ENCODE results near the gene CUL1. TPM values are rescaled to one million over a fixed set of nuclear protein-coding genes. Genes with fewer than 3 reads are reported as not detected.

Gene CUL1
- total RNA-seq, 4 donors from 2014 or later, result 24.5 to 56.6 (median 45.9) TPM

DNA sequence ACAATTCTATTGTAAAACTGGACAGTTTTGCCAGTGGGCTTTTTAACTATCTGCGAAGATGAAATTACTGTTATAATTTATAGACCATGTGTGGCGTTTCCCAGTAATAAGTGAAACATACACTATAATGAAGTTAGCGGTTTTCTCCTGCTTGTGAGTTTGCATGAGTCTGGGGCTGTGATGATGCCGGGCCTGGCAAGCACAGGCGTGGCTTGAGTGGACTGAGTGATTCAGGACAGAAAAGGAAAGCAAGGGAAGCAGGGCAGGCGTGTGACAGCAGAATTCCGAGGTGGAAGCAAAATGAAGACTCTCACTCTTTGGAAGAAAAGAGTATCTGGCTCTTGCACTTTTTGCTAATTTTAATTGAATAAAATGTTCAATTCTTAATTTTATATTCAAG lies 90.5 kb downstream of the CUL1 start:
- Histone ChIP-seq H3K9me3 (no peaks in the 10 kb centered on the region), H3K4me1 (peaks cover 0 to 9% (median 4%) of the 10 kb centered on the region in 3 donors), H3K27me3 (no peaks in the 10 kb centered on the region), H3K4me3 (no peak overlapping the region), H3K36me3 (peaks cover 6 to 94% (median 44%) of the 10 kb centered on the region in 3 donors), H3K27ac (no peak overlapping the region)
- TF ChIP-seq, protein P1, sequence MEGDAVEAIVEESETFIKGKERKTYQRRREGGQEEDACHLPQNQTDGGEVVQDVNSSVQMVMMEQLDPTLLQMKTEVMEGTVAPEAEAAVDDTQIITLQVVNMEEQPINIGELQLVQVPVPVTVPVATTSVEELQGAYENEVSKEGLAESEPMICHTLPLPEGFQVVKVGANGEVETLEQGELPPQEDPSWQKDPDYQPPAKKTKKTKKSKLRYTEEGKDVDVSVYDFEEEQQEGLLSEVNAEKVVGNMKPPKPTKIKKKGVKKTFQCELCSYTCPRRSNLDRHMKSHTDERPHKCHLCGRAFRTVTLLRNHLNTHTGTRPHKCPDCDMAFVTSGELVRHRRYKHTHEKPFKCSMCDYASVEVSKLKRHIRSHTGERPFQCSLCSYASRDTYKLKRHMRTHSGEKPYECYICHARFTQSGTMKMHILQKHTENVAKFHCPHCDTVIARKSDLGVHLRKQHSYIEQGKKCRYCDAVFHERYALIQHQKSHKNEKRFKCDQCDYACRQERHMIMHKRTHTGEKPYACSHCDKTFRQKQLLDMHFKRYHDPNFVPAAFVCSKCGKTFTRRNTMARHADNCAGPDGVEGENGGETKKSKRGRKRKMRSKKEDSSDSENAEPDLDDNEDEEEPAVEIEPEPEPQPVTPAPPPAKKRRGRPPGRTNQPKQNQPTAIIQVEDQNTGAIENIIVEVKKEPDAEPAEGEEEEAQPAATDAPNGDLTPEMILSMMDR (IDR thresholded peaks at IDR 0.05), result no peak
- TF ChIP-seq POLR2A (IDR thresholded peaks at IDR 0.05), result no peak
- intact Hi-C loops (cut with DNase I), result no loop called here
- WGBS, 2 donors, result 87 to 89% methylated on average over 7 of the region's 7 CpGs
- no peak for DNase-seq

DNA sequence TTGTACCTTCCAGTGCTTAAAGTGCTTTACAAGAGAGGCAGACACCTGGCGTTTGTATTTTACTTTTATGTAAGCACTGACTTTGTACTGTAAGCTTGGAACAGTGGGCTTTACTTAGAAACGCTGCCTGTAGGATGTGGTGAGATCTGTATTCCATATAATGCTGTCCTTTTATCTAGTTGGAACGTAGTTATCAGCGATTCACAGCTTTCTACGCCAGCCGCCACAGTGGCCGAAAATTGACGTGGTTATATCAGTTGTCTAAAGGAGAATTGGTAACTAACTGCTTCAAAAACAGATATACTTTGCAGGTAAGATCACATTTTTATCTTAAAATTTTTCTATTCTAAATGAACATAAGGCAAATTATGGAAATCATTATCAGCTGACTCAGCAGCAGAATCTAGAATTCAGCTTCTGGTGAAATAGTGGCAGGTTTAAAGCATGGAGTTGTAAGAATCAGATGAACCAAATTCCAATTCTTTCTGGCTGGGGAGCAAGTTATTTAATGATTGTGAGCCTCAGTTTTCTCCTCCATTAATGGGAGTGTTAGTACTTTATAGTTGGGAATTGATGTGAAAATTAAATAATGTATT lies 91.5 kb downstream of the CUL1 start:
- WGBS, 2 donors, result 88 to 93% methylated on average over 8 of the region's 8 CpGs
- H3K4me1 ChIP-seq, result peaks cover 0 to under 1% (median 0%) of the 10 kb centered on the region in 3 donors
- H3K4me3 ChIP-seq, result no peak overlapping the region
- no peaks in the 10 kb centered on the region for H3K9me3 ChIP-seq
- TF ChIP-seq, protein P1 (IDR thresholded peaks at IDR 0.05), result no peak
- no peak for TF ChIP-seq POLR2A (IDR thresholded peaks at IDR 0.05)
- DNase-seq, result no peak
- peaks cover 6 to 100% (median 52%) of the 10 kb centered on the region in 3 donors for H3K36me3 ChIP-seq
- intact Hi-C loops (cut with DNase I), result no loop called here
- no peak overlapping the region for H3K27ac ChIP-seq
- H3K27me3 ChIP-seq, result no peaks in the 10 kb centered on the region

DNA sequence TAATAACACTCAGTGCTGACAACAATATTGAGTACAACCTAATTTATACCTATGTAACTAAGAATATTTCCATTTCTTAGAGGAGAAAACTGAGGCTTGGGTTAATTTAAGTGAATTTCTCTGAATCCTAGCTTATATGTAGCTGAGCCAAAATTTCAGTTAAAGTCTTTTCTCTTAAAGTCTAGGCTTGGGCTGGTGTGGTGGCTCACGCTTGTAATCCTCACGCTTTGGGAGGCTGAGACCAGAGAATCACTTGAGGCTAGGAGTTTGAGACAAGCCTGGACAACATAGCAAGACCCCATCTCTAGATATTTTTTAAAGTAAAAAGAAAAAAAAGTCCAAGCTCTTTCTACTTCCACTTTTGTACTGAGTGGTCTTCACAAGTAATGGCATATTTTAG lies 92.1 kb downstream of the CUL1 start:
- intact Hi-C loops (cut with DNase I), result no loop called here
- WGBS, 2 donors, result 94 to 100% methylated on average over 2 of the region's 2 CpGs
- Histone ChIP-seq H3K27ac (no peak overlapping the region), H3K27me3 (no peaks in the 10 kb centered on the region), H3K36me3 (peaks cover 6 to 100% (median 47%) of the 10 kb centered on the region in 3 donors), H3K4me1 (no peaks in the 10 kb centered on the region), H3K4me3 (no peak overlapping the region), H3K9me3 (no peaks in the 10 kb centered on the region)
- TF ChIP-seq, protein P1 (IDR thresholded peaks at IDR 0.05), result no peak
- no peak for TF ChIP-seq POLR2A (IDR thresholded peaks at IDR 0.05)
- no peak for DNase-seq

DNA sequence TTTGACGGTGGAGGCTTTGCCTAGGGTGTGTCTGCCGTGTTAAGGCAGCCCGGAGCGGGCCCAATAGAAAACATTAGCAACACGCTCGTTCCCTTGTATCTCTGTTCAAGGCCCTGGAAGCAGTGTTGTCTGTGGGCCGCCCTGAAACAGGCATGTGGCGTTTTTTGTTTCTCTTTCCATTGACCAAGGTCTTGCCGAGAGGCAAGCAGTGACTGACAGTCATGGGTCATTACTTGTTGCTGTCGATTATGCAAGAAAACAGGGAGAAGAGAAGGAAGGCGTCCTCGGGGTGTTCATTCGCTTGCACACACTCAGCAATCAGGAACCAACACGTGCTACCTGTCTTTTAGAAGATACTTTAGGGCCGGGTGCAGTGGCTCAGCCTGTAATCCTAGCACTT lies 92.8 kb downstream of the CUL1 start:
- Histone ChIP-seq H3K4me3 (no peak overlapping the region), H3K9me3 (no peaks in the 10 kb centered on the region), H3K4me1 (no peaks in the 10 kb centered on the region), H3K27me3 (no peaks in the 10 kb centered on the region), H3K27ac (no peak overlapping the region), H3K36me3 (peaks cover 6 to 99% (median 46%) of the 10 kb centered on the region in 3 donors)
- intact Hi-C loops (cut with DNase I), result no loop called here
- DNase-seq, result no peak
- TF ChIP-seq POLR2A (IDR thresholded peaks at IDR 0.05), result no peak
- TF ChIP-seq, protein P1 (IDR thresholded peaks at IDR 0.05), result no peak
- 84 to 97% methylated on average over 4 to 15 of the region's 15 CpGs for WGBS, 2 donors

DNA sequence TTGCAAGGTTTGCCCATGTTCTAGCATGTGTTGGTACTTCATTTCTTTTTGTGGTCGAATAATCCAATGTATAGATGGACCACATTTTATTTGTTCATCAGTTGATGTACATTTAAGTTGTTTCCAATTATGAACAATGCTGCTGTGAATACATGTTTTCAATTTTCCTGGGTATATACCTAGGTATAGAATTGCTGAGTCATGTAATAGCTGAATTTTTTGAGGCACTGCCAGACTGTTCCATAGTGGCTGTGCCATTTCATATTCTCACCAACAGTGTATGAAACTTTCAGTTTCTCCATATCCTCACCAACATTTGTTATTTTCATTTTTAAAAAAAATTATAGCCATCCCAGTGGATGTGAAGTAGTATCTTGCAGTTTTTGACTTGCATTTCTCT lies 94.9 kb downstream of the CUL1 start:
- DNase-seq, result no peak
- H3K27me3 ChIP-seq, result no peaks in the 10 kb centered on the region
- no peak overlapping the region for H3K4me3 ChIP-seq
- 100% methylated on average over 1 of the region's 1 CpG for WGBS, 2 donors
- no peak for TF ChIP-seq POLR2A (IDR thresholded peaks at IDR 0.05)
- TF ChIP-seq, protein P1 (IDR thresholded peaks at IDR 0.05), result no peak
- intact Hi-C loops (cut with DNase I), result no loop called here
- H3K9me3 ChIP-seq, result no peaks in the 10 kb centered on the region
- peaks cover 3 to 99% (median 45%) of the 10 kb centered on the region in 3 donors for H3K36me3 ChIP-seq
- H3K27ac ChIP-seq, result no peak overlapping the region
- H3K4me1 ChIP-seq, result no peaks in the 10 kb centered on the region
